GM18520 (cell line): Measurements from ENCODE around the gene CASP7.
"Not testable (repeated sequence)": the region's sequence is repeated elsewhere in the genome, so short reads cannot be mapped to it uniquely, and the experiment has no call there.

Experiments
- ATAC-seq: cut with Tn5 transposase; IDR thresholded peaks from one replicate; pipeline ENCODE4 v1.9.1; 2021; ENCODE audit not compliant: unreplicated experiment

Gene CASP7

GRCh38 chr10:113752553-113752952, 72.8 kb downstream of the CASP7 start:
- ATAC-seq: no peak

DNA sequence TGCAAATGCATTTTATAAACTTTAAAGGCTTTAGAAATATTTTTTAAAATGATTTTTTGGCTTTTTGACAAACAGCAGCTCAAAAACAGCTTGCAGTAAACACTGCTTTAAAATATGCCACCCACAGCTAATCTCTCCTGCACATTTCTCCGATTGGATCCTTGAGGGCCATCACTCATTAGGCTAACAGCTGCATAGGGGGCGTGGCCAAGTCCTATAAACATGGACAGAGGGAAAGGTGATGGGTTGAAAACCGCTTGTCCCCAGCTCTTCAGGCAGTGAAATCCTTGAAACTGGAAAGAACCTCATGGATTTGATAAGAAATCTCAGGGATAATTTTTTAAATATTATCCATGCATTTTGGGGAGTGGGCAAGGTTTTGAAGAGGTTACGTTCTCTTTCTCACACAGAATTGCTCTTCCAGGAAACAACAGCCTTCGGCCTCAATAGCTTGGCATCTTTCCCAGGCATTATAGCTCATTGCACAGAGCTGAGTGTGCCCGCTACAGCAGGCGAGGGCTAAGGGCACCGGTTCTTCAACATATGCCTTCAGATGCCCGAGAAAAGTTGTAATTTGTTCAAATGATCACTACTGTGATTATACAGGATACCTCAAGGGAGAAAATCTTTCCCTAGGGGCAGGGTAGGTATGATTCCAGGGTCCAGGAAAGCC, 73.4 kb downstream of the CASP7 start:
- ATAC-seq: no peak

DNA sequence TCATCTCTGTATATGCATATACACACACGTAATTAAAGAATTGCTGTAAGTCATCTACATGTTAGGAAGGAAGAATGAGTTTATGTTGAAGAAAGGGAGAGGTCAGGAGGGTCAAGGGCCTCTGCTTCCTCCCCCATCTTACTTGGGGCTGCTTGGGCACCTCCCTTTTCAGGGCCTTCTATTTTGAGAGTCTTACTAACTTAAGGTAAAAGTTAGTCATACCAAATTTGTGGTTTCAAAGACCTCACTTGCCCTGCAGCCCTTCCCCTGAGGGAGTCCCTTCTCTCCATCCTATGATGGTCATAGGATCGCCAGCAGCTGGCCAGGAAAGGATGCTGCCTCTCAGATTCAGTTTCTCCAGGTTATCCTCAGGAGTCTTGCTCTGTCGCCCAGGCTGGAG, 74.4 kb downstream of the CASP7 start:
- ATAC-seq: no peak

DNA sequence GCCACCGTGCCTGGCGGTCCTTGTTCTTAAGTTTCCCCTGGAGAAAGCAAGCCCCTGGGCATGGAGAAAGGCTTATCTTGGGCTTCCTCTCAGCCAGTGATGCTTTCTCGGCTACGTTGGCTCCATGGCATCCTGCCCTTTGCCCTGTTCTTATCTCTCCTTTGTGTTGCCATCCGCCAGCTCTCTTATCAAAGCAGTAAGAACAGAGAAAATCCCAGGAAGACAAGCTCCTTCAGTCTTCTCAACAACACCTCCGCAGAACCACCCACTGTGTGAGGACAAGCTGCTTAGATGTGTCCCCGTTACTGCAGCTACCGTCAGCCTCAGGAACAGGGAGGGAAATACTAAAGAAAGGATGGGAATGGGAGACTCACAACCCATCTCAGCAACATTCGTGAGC, 75.1 kb downstream of the CASP7 start:
- ATAC-seq: no peak

DNA sequence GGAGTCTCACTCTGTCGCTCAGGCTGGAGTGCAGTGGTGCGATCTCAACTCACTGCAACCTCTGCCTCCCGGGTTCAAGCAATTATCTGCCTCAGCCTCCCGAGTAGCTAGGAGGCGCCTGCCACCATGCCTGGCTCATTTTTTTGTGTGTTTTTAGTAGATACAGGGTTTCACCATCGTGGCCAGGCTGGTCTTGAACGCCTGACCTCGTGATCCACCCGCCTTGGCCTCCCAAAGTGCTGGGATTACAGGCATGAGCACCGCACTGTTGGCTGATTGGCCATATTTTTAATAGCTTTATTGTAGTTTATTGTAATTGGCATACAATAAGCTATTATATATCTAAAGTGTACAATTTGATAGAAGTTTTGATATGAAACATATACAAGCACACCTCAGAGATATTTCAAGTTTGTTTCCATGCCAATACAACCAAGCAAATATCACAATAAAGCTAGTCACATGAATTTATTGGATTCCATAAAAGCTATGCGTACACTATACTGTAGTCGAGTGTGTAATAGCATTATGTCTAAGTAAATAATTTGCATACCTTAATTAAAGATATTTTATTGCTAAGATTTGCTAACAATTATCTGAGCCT, 77.3 kb downstream of the CASP7 start:
- ATAC-seq: no peak

- no peak for ATAC-seq
Measured at GRCh38 chr10:113762083-113762482, 82.4 kb downstream of the CASP7 start.

GRCh38 chr10:113764582-113764981, 84.9 kb downstream of the CASP7 start:
- no peak for ATAC-seq

DNA sequence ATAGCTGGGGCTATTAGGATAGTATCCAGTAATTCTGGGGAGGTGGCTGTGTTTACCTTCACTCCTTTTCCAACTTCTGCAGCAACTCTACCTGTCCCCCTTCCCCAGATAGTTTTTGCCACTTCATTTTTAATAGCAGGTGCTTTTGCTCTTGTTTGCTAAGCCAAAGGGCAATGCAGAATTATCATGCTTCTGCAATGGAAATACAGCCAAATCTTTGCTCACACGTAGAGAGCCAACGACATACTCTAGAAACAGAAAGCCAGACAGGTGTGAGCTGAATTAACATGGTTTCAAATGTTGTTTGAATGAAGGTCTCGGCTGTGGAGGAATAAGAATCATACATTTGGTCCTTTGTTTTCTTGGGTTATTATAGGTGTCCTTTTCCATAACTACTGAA, 86.2 kb downstream of the CASP7 start:
- ATAC-seq: no peak

GRCh38 chr10:113767222-113767621, 87.5 kb downstream of the CASP7 start:
- no peak for ATAC-seq

GRCh38 chr10:113770346-113770745, 90.6 kb downstream of the CASP7 start:
- no peak for ATAC-seq

- ATAC-seq: not testable (repeated sequence)
Measured at GRCh38 chr10:113771131-113771530, 91.4 kb downstream of the CASP7 start.

DNA sequence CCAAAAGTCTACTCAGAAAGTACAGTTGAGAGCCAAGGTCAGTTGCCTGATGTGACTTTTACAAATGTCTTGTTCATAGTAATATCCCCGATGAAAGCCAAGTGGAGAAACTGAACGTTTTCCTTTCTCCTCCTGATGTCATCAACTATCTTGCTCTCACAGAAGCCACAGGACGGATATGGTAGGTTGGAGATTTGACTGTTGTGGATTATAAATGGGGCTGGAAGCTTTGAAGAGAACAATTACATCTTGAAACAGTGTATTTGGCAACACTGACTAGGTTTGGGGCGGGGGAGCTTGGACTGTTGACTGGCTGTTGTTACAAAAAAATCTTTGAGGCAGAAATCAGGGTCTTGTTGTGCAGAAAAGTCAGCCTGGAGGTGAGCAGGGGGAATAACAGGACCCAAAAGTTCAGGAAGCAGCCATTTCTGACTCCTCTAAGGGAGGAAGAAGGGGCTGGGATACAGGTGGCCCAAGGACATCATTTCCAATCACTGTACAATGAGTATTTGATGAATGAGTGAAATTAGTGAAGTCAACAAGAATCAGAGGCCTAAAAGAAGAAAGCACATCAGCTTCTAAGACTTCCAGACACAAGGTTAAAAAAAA, 96.1 kb downstream of the CASP7 start:
- no peak for ATAC-seq

DNA sequence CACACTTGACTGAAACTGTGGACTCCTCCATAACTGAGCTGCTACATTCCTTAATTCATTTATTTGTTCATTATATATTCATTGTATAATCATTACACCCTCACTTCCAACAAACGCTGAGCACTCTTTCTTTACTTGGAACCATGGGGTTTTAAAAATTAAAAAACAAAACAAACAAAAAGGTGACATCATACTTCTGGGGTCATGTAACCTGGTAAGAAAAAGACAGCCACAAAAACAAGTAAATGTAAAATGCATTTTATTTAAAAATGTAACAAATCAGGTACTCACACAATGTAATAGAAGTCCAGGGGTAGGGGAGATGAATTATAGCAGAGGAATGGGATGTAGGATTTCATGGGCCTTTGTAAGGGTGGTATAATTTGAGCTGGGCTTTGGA, 96.8 kb downstream of the CASP7 start:
- no peak for ATAC-seq
